ENCODE results near the gene NLRP5. TPM values are rescaled to one million over a fixed set of nuclear protein-coding genes. Genes with fewer than 3 reads are reported as not detected.
"Not testable (repeated sequence)": the region's sequence is repeated elsewhere in the genome, so short reads cannot be mapped to it uniquely, and the experiment has no call there.

Gene NLRP5
- total and polyA plus RNA-seq, 8 donors, result not detected

DNA sequence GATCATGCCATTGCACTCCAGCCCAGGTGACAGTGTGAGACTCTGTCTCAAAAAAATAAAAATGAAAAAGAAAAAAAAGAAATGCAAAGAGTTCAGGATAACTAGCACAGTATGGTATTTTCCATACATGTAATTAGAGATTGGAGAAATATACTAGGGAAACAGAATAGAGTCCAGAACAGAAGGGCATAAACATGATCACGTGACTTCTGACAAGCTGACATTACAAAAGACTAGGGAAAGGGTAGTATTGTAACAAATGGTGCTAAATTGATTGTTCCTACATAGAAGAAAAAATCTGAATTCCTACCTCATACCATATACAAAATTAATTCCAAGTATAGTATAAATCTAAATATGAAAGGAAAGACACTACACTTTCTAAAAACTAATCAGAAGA is 1.3 kb upstream of the NLRP5 start:
- peaks cover 0 to 9% of the 10 kb centered on the region in 2 donors for H3K9me3 ChIP-seq
- no peaks in the 10 kb centered on the region for H3K27me3 ChIP-seq
- DNase-seq, result no peak
- H3K4me3 ChIP-seq, result no peak overlapping the region
- H3K27ac ChIP-seq, result no peak overlapping the region
- ATAC-seq, result no peak
- intact Hi-C loops (cut with DNase I), result no loop called here
- H3K36me3 ChIP-seq, result no peaks in the 10 kb centered on the region
- TF ChIP-seq, protein P1, sequence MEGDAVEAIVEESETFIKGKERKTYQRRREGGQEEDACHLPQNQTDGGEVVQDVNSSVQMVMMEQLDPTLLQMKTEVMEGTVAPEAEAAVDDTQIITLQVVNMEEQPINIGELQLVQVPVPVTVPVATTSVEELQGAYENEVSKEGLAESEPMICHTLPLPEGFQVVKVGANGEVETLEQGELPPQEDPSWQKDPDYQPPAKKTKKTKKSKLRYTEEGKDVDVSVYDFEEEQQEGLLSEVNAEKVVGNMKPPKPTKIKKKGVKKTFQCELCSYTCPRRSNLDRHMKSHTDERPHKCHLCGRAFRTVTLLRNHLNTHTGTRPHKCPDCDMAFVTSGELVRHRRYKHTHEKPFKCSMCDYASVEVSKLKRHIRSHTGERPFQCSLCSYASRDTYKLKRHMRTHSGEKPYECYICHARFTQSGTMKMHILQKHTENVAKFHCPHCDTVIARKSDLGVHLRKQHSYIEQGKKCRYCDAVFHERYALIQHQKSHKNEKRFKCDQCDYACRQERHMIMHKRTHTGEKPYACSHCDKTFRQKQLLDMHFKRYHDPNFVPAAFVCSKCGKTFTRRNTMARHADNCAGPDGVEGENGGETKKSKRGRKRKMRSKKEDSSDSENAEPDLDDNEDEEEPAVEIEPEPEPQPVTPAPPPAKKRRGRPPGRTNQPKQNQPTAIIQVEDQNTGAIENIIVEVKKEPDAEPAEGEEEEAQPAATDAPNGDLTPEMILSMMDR (IDR thresholded peaks at IDR 0.05), result no peak
- H3K4me1 ChIP-seq, result no peaks in the 10 kb centered on the region

DNA sequence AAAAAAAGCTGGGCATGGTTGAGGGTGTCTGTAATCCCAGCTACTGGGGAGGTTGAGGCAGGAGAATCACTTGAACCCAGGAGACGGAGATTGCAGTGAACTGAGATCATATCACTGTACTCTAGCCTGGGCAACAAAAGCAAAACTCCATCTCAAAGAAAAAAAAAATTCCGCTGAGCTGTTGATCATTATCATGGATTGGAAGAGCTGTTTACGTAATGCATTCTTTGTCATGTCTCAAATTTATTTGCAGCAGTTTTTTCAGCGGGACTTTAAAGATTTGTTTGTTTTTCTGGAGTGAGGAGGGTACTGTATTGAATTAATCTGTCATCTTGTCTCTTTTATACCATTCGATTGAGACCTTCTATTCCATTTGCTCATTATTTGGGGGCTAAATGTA is 4.3 kb downstream of the NLRP5 start:
- H3K9me3 ChIP-seq, result peaks cover 0 to 5% of the 10 kb centered on the region in 2 donors
- no peak for DNase-seq
- intact Hi-C loops (cut with DNase I), result no loop called here
- no peaks in the 10 kb centered on the region for H3K4me1 ChIP-seq
- no peak overlapping the region for H3K4me3 ChIP-seq
- no peaks in the 10 kb centered on the region for H3K27me3 ChIP-seq
- no peak overlapping the region for H3K27ac ChIP-seq
- TF ChIP-seq, protein P1 (IDR thresholded peaks at IDR 0.05), result no peak
- H3K36me3 ChIP-seq, result no peaks in the 10 kb centered on the region
- no peak for ATAC-seq

DNA sequence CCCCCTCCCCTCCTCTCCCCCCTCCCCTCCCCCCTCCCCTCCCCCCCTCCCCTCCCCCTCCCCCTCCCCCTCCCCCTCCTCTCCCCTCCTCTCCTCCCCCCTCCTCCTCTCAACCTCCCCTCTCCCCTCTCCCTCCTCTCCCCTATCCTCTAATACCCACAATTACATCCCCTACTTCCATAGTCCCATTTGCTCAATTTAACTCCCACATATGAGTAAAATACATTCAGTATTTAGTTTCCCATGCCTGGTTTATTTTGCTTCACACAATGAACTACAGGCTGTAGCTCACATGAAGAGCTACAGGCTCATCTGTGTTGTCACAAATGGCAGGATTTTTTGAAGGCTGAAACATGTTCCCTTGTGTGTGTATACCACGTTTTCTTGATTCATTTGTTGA is 6.9 kb downstream of the NLRP5 start:
- ATAC-seq, result no peak
- Histone ChIP-seq H3K27me3 (no peaks in the 10 kb centered on the region), H3K27ac (no peak overlapping the region), H3K4me1 (no peaks in the 10 kb centered on the region), H3K4me3 (no peak overlapping the region), H3K9me3 (peaks cover 0 to 11% of the 10 kb centered on the region in 2 donors), H3K36me3 (no peaks in the 10 kb centered on the region)
- intact Hi-C loops (cut with DNase I), result no loop called here
- DNase-seq, result no peak
- TF ChIP-seq, protein P1 (IDR thresholded peaks at IDR 0.05), result no peak

DNA sequence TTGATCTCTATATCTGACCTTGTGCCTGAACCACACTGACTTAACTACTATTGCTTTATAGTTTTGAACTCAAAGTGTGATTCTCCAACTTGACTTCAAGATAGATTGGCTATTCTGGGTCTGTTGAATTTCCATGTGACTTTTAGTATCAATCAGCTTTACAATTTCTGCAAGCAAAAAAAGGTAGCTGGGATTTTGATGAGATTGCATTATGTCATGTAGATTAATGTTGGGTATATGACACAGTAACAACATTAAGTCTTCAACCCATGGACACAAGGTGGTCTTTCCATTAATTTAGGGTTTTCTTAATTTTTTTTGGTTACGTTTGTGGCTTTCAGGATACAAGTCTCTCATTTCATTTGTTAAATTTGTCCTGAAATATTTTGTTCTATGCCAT is 28.2 kb downstream of the NLRP5 start:
- Histone ChIP-seq H3K4me1 (no peaks in the 10 kb centered on the region), H3K36me3 (no peaks in the 10 kb centered on the region), H3K27me3 (no peaks in the 10 kb centered on the region), H3K4me3 (no peak overlapping the region), H3K27ac (no peak overlapping the region), H3K9me3 (peaks cover 0 to 10% of the 10 kb centered on the region in 2 donors)
- TF ChIP-seq, protein P1 (IDR thresholded peaks at IDR 0.05), result no peak
- DNase-seq, result no peak
- ATAC-seq, result no peak
- intact Hi-C loops (cut with DNase I), result no loop called here

DNA sequence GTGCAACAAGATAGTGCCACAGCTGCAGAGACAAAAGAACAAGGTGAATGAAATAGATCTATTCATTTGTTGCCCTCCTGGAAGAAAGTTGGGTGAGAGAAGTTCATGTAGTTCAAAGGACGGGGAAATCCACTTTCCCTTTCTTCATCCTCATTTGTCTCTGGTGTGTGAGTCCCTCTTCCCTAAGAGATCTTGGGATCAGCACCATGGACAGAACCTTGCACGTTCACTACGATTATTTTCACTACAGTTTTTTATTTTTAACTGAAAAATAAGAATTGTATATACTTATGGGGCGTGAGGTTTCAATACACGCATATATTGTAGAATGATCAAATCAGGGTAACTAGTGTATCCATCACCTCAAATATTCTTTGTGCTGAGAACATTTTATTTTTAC is 29.2 kb downstream of the NLRP5 start:
- intact Hi-C loops (cut with DNase I), result no loop called here
- Histone ChIP-seq H3K27me3 (no peaks in the 10 kb centered on the region), H3K4me3 (no peak overlapping the region), H3K4me1 (no peaks in the 10 kb centered on the region), H3K9me3 (peaks cover 0 to 3% of the 10 kb centered on the region in 2 donors), H3K27ac (no peak overlapping the region), H3K36me3 (no peaks in the 10 kb centered on the region)
- TF ChIP-seq, protein P1 (IDR thresholded peaks at IDR 0.05), result no peak
- DNase-seq (peak in 1 of 4 donors; percentile 4), ATAC-seq (no peak)

DNA sequence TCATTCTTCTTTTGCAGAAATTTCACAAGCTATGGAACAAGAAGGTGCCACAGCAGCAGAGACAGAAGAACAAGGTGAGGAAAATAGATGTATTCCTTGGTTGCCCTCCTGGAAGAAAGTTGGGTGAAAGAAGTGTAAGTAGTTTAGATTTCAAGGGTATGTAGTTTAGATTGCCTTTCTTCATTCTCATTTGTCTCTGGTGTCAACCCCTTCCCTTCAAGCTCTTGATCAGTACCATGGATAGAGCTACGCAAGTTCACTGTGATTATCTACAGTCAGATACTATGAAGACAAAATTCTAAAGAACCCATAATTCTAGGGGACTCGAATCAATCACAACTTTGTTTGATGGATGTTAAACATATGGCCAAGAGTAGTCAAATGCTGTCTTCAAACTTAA is 32.8 kb downstream of the NLRP5 start:
- H3K27ac ChIP-seq, H3K4me3 ChIP-seq: not testable (repeated sequence)

DNA sequence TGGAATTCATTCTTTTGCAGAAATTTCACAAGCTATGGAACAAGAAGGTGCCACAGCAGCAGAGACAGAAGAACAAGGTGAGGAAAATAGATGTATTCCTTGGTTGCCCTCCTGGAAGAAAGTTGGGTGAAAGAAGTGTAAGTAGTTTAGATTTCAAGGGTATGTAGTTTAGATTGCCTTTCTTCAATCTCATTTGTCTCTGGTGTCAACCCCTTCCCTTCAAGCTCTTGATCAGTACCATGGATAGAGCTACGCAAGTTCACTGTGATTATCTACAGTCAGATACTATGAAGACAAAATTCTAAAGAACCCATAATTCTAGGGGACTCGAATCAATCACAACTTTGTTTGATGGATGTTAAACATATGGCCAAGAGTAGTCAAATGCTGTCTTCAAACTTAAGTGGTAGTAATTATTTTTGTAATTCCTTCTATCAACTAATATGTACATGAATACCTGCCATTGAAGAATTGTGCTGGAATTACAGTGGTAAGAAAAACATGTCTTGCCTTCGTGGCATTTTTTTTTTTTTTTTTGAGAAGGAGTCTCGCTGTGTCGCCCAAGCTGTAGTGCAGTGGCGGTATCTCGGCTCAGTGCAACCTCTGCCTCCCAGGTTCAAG is 33.9 kb downstream of the NLRP5 start:
- H3K4me3 ChIP-seq; intact Hi-C loops (cut with DNase I); ATAC-seq; DNase-seq; H3K4me1 ChIP-seq; H3K9me3 ChIP-seq; H3K27ac ChIP-seq; H3K27me3 ChIP-seq; H3K36me3 ChIP-seq: not testable (repeated sequence)

More for the DNA sequence above, 32.8 kb downstream of the NLRP5 start:
- intact Hi-C loops (cut with DNase I); H3K27me3 ChIP-seq; H3K4me1 ChIP-seq; H3K36me3 ChIP-seq; H3K9me3 ChIP-seq; ATAC-seq; DNase-seq: not testable (repeated sequence)

Data from left lung (tissue), 10 donors.